SK-N-SH (cell line): ENCODE results near the gene CRCP. TPM values are rescaled to one million over a fixed set of nuclear protein-coding genes. Genes with fewer than 3 reads are reported as not detected.

ENCODE experiments used
- CTCF ChIA-PET: fragments of 300-600, 350-600 bp; formaldehyde crosslinking; extraction: SDS; loops from one replicate; lab custom pipeline; 2021; lab: Yijun Ruan, JAX
- POLR2A ChIA-PET: fragments of 350-600 bp; sonication (Branson Sonifier 250); formaldehyde crosslinking; extraction: SDS; loops from one replicate; lab custom pipeline; 2020; ENCODE audit warnings: antibody characterized with exemption, inconsistent platforms; lab: Yijun Ruan, JAX
- DNase-seq: peaks from one replicate; pipeline ENCODE4 v3.0.0; 2012
- H2AFZ ChIP-seq: fragments of 200-600 bp; sonication (generic); 2 replicates; pipeline ENCODE4 v1.8.1; 2016; ENCODE audit warnings: antibody characterized with exemption, mild to moderate bottlenecking, low read depth
- H3F3A ChIP-seq: fragments of 200-600 bp; sonication (generic); replicated peaks from 2 replicates; pipeline ENCODE3; 2016; ENCODE audit warnings: antibody characterized with exemption, mild to moderate bottlenecking; ENCODE audit not compliant: insufficient read depth
- H3K27ac ChIP-seq, 2 experiments: fragments of 200-500 bp in 1 of 2; fragments of 200-600 bp in 1 of 2; sonication (Bioruptor generic) in 1 of 2; sonication (generic), shearing (Covaris generic) in 1 of 2; 2 replicates each; pipeline versions ENCODE4 v1.5.1 to v1.6.1; 2014 to 2016; ENCODE audit warnings: low read depth in 2 of 2, inconsistent platforms in 1 of 2, low read length in 1 of 2, mild to moderate bottlenecking in 1 of 2, mixed read lengths in 1 of 2
- H3K27me3 ChIP-seq: fragments of 200-600 bp; sonication (generic), shearing (Covaris generic); 2 replicates; pipeline ENCODE4 v1.6.1; 2016; ENCODE audit warnings: mixed run types; ENCODE audit not compliant: insufficient read depth
- H3K36me3 ChIP-seq, 2 experiments: fragments of 200-500 bp in 1 of 2; fragments of 200-600 bp in 1 of 2; sonication (Bioruptor generic) in 1 of 2; sonication (generic) in 1 of 2; replicated peaks in 1 of 2; 2 replicates each; pipeline versions ENCODE3 to v1.5.1; 2014 to 2016; ENCODE audit warnings: low read length in 1 of 2, mild to moderate bottlenecking in 1 of 2; ENCODE audit not compliant: insufficient read depth in 2 of 2, control insufficient read depth in 1 of 2
- H3K4me1 ChIP-seq, 2 experiments: fragments of 200-500 bp in 1 of 2; fragments of 200-600 bp in 1 of 2; sonication (Bioruptor generic) in 1 of 2; sonication (generic), shearing (Covaris generic) in 1 of 2; 2 replicates each; pipeline versions ENCODE4 v1.5.1 to v1.6.1; 2014 to 2016; ENCODE audit warnings: low read depth in 1 of 2, low read length in 1 of 2, mixed run types in 1 of 2; ENCODE audit not compliant: insufficient read depth in 2 of 2, control insufficient read depth in 1 of 2
- H3K4me2 ChIP-seq: fragments of 200-600 bp; sonication (generic), shearing (Covaris generic); 2 replicates; pipeline ENCODE4 v1.6.1; 2017; ENCODE audit warnings: mixed run types
- H3K4me3 ChIP-seq, 2 experiments: fragments of 200-500 bp in 1 of 2; fragments of 200-600 bp in 1 of 2; sonication (Bioruptor generic) in 1 of 2; sonication (generic), shearing (Covaris generic) in 1 of 2; 2 replicates each; pipeline versions ENCODE4 v1.5.1 to v1.8.1; 2014 to 2016; ENCODE audit warnings: low read depth in 2 of 2, inconsistent platforms in 1 of 2, low read length in 1 of 2, mild to moderate bottlenecking in 1 of 2, mixed read lengths in 1 of 2, moderate library complexity in 1 of 2
- H3K79me2 ChIP-seq: fragments of 200-600 bp; sonication (generic); 2 replicates; pipeline ENCODE4 v1.8.1; 2017; ENCODE audit warnings: mild to moderate bottlenecking; ENCODE audit not compliant: insufficient read depth
- H3K9ac ChIP-seq: fragments of 200-600 bp; sonication (generic); 2 replicates; pipeline ENCODE4 v1.6.1; 2017; ENCODE audit warnings: mixed run types
- H3K9me2 ChIP-seq: fragments of 200-600 bp; sonication (generic); 2 replicates; pipeline ENCODE4 v1.6.1; 2017; ENCODE audit warnings: mixed run types
- H3K9me3 ChIP-seq: fragments of 200-600 bp; sonication (generic); 2 replicates; pipeline ENCODE4 v1.6.1; 2017; ENCODE audit warnings: mixed run types, mild to moderate bottlenecking, moderate library complexity
- H4K20me1 ChIP-seq: fragments of 200-600 bp; sonication (generic); 2 replicates; pipeline ENCODE4 v1.6.1; 2017; ENCODE audit warnings: mild to moderate bottlenecking, mixed run types; ENCODE audit not compliant: insufficient read depth
- CHD2 ChIP-seq: fragments of 150-350 bp; IDR thresholded peaks from 2 replicates; pipeline ENCODE4 v1.6.1; 2018; ENCODE audit warnings: low read length; ENCODE audit not compliant: partially characterized antibody
- CTCF ChIP-seq: fragments of 200-600 bp; sonication (generic); IDR thresholded peaks from 2 replicates; pipeline ENCODE4 v1.6.1; 2017; ENCODE audit warnings: antibody characterized with exemption, mild to moderate bottlenecking, moderate library complexity
- GATA2 ChIP-seq: sonication (generic); formaldehyde crosslinking; IDR thresholded peaks from 2 replicates; pipeline ENCODE4 v1.5.0; 2020; ENCODE audit warnings: mild to moderate bottlenecking, missing genetic modification reagents
- JUND ChIP-seq: IDR thresholded peaks from 2 replicates; pipeline ENCODE4 v1.4.0; 2012
- MAX ChIP-seq: IDR thresholded peaks from 2 replicates; pipeline ENCODE4 v1.4.0; 2012; ENCODE audit warnings: low read depth
- PBX3 ChIP-seq: IDR thresholded peaks from 2 replicates; pipeline ENCODE4; 2012
- RAD21 ChIP-seq: IDR thresholded peaks from 2 replicates; pipeline ENCODE4 v1.6.1; 2012; ENCODE audit warnings: mild to moderate bottlenecking, low read length
- SIN3A ChIP-seq: IDR thresholded peaks from 2 replicates; pipeline ENCODE4 v1.6.1; 2012; ENCODE audit warnings: low read depth, mild to moderate bottlenecking, low read length, moderate library complexity, borderline replicate concordance
- SMC3 ChIP-seq: IDR thresholded peaks from 2 replicates; pipeline ENCODE4 v1.6.1; 2012; ENCODE audit warnings: low read depth, low read length, improper control_type of control experiment
- TCF12 ChIP-seq: IDR thresholded peaks from 2 replicates; pipeline ENCODE4 v1.4.0; 2012
- YY1 ChIP-seq: IDR thresholded peaks from 2 replicates; pipeline ENCODE4 v1.4.0; 2012; ENCODE audit warnings: low read depth, mild to moderate bottlenecking
- ZBTB33 ChIP-seq: IDR thresholded peaks from 2 replicates; pipeline ENCODE4 v1.4.0; 2012; ENCODE audit warnings: low read depth, borderline replicate concordance
- WGBS: methylation state at CpG from one replicate; pipeline ENCODE4 v1.1.6; 2017; ENCODE audit warnings: low lambda C conversion rate; 5-methylcytosine and 5-hydroxymethylcytosine counted together
- polyA plus RNA-seq, 3 experiments: library from polyadenylated mRNA; depleted of rRNA; stranded (reverse); fragments of >200 nt; gene quantifications; 2 replicates each; pipeline ENCODE4 v1.2.3, GENCODE V29; 2012

Gene CRCP
- polyA plus RNA-seq, 1 of the 3 experiments (the other 2 are of a cell fraction) = 34.0 TPM

- TF ChIP-seq YY1 (no peak), RAD21 (no peak), GATA2 (CRISPR knock-in tag) (no peak)
- no peak overlapping the region for H2AFZ ChIP-seq
- no peaks in the 10 kb centered on the region for H3F3A ChIP-seq
- H3K4me3 ChIP-seq = no peak overlapping the region
- peaks cover 0 to 7% of the 10 kb centered on the region in 2 experiments; a peak in 1 of 4 replicates for H3K4me1 ChIP-seq
- no peaks in the 10 kb centered on the region for H3K9me3 ChIP-seq
- H3K79me2 ChIP-seq = no peaks in the 10 kb centered on the region
- DNase-seq = no peak
- no peaks in the 10 kb centered on the region for H3K9me2 ChIP-seq
- CTCF ChIA-PET = interaction anchor here (1.4 kb wide), 1 partner anchor 9 kb away, joined by 4 read pairs; no protein-coding TSS in a partner anchor
- no peaks in the 10 kb centered on the region for H3K36me3 ChIP-seq
- H3K9ac ChIP-seq = no peak overlapping the region
- H3K27ac ChIP-seq = no peak overlapping the region
- WGBS = 89% methylated on average over 2 of the region's 2 CpGs
- POLR2A ChIA-PET = no interaction called here
- no peaks in the 10 kb centered on the region for H4K20me1 ChIP-seq
- H3K4me2 ChIP-seq = no peak overlapping the region
- H3K27me3 ChIP-seq = no peaks in the 10 kb centered on the region
Measured at GRCh38 chr7:66188645-66189044, 74.0 kb downstream of the CRCP start.

- no peak overlapping the region; a peak in 1 of 4 replicates for H3K27ac ChIP-seq
- POLR2A ChIA-PET = no interaction called here
- H3K9me3 ChIP-seq = no peaks in the 10 kb centered on the region
- H3K4me1 ChIP-seq = peaks cover 0 to 7% of the 10 kb centered on the region in 2 experiments; a peak in 1 of 4 replicates
- H3K9me2 ChIP-seq = no peaks in the 10 kb centered on the region
- no peaks in the 10 kb centered on the region for H3K79me2 ChIP-seq
- no peaks in the 10 kb centered on the region for H4K20me1 ChIP-seq
- WGBS = 98% methylated on average over 7 of the region's 7 CpGs
- no peaks in the 10 kb centered on the region for H3F3A ChIP-seq
- no peak overlapping the region for H3K9ac ChIP-seq
- H2AFZ ChIP-seq = no peak overlapping the region
- H3K4me2 ChIP-seq = no peak overlapping the region
- no peak overlapping the region for H3K4me3 ChIP-seq
- TF ChIP-seq CHD2 (no peak), JUND (no peak), MAX (no peak), PBX3 (no peak), CTCF (no peak), TCF12 (no peak), SIN3A (no peak), GATA2 (CRISPR knock-in tag) (no peak), ZBTB33 (no peak), SMC3 (no peak)
- TF ChIP-seq, all 33 proteins: peak for 0
- H3K27me3 ChIP-seq = no peaks in the 10 kb centered on the region
- CTCF ChIA-PET = interaction anchor here (0.6 kb wide), 2 partner anchors 9 to 14 kb away, joined by 3 read pairs; no protein-coding TSS in a partner anchor
- DNase-seq = no peak
- H3K36me3 ChIP-seq = no peaks in the 10 kb centered on the region
Measured at GRCh38 chr7:66189695-66190503, 75.3 kb downstream of the CRCP start.
